DMS53 (cell line): ENCODE data around the gene SETBP1.
A peak's percentile ranks its signal among the peaks of the same experiment; 100 is the strongest.

ENCODE experiments used
- DNase-seq: peaks from one replicate; lab custom pipeline; 2025; lab: John Stamatoyannopoulos, UW

Gene SETBP1

DNA sequence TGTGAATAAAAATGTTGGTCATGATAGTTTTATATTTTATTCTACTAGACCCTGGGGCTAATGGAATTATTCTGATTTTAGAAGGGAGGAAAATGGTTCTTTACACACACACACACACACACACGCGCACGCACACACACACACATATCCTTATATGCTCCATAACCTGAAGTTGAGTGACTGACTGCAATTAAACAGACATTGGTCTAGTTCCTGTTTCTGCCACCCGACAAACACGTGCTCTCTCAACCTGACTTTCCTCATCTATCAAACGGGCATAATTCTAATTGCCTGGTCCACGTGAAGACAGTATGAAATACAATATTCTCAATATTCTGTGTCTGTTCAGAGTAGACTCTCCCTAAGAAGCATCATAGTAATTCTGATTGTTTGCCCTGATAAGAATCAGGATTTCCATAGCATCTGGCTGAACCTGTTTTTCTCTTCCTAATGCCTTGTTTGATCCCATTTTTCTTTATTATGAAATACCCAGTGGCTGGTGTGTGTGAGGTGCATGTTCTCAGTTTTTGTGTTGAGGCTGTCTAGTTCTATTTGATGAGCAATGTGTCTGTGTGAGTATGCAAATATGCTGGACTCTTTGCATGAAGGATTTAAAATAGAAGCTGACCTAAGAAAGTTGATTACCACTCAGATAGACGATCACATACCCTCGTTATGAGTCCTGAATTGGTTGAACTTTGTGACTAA lies 51.0 kb downstream of the SETBP1 start:
- DNase-seq, result no peak

DNA sequence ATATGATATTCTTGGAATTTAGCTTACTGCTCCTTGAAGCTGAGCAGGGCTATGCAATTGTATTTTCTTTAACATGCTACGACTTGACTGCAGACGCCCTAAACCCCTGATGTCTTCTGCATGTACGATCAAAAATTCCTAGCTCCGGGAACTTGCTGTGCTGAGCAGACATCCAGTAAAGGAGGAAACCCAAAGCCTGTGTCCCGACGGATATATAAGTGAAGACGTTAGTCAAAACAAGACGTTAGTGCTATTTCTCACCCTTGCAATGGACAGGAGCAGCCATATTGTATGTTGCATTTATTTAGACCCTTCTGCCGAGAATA lies 51.5 kb downstream of the SETBP1 start:
- no peak for DNase-seq

DNA sequence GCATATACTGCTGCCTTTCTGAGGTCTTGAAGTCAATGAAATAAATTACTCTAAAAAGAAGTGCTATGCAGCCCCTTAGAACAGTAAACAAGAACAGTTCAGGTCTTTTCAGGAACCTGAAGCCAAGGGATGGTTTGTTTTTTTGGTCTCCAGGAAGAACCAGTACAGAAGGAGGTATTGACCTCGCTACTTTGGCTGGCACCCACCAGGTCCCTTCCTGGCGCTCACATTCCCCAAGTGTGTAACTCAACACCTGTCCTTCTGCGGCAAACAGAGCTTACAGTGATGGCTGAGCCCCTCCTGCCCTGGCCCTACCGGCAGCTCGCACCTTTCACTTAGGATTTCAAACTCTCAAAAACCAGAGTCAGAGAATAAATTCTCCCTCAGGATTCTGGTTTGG lies 51.9 kb downstream of the SETBP1 start:
- no peak for DNase-seq

GRCh38 chr18:44733069-44733753 lies 52.5 kb downstream of the SETBP1 start:
- peak; percentile 26 for DNase-seq

- DNase-seq, result no peak
Measured at GRCh38 chr18:44733754-44734465, 53.2 kb downstream of the SETBP1 start.

- no peak for DNase-seq
Measured at GRCh38 chr18:44735096-44735495, 54.4 kb downstream of the SETBP1 start.

- DNase-seq, result no peak
Measured at GRCh38 chr18:44736664-44737380, 56.1 kb downstream of the SETBP1 start.

DNA sequence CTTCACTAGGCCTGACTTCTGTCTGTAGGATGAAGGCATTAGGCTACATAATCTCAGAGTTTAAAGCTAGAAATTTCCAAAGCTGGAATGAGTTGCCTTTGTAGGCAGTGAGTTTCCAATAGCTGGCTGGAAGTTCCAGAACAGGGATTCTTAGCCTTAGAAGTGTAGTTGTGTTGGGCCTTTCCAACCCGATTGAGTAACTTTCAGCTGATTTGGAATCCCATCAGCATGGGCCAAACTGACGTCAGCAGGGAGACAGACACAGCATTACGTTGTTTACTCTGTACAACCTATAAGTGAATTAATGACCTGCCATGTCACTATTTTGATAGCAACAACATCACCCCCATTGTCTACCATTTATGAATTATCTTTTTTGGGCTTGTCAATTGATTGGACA lies 56.9 kb downstream of the SETBP1 start:
- DNase-seq, result no peak

GRCh38 chr18:44740000-44740399 lies 59.3 kb downstream of the SETBP1 start:
- no peak for DNase-seq

DNA sequence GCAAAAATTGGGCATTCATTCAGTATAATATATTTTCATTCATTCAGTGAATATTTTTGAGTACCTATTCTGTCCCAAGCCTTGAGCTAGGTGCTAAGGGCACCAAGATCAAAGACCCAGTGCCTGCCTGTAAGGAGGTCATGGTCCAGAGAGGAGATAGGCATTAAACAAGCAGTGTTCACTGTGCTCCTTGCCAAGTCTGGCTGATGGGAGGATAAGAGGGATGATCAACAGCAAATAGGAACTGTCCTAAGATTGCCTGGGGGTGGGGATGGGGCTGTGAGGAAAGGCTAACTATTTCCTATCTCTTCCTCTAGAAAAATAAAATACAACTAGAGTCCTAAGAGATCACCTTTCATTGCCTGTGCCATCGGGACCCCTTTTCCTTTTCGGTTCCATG lies 60.4 kb downstream of the SETBP1 start:
- DNase-seq, result no peak

- no peak for DNase-seq
Measured at GRCh38 chr18:44741511-44741910, 60.8 kb downstream of the SETBP1 start.

DNA sequence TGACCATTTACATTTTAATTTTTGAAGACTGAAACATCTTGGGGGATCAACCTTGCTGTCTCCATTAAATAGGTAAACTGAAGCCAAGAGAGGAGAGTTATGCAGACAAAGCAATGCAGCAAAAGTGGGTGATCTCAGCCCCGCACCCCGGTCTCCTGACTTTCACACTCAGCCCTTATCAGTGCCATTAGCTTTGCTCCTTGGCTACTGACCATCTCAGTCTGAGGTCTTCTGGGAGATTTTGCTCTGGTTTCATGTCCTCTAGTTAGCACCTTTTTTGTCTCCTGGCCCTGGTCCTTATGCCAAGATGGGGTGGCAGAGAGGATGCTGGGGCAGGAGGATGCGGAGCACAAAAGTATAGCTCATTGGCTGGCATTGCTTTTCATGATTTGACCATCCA lies 61.4 kb downstream of the SETBP1 start:
- DNase-seq, result no peak

DNA sequence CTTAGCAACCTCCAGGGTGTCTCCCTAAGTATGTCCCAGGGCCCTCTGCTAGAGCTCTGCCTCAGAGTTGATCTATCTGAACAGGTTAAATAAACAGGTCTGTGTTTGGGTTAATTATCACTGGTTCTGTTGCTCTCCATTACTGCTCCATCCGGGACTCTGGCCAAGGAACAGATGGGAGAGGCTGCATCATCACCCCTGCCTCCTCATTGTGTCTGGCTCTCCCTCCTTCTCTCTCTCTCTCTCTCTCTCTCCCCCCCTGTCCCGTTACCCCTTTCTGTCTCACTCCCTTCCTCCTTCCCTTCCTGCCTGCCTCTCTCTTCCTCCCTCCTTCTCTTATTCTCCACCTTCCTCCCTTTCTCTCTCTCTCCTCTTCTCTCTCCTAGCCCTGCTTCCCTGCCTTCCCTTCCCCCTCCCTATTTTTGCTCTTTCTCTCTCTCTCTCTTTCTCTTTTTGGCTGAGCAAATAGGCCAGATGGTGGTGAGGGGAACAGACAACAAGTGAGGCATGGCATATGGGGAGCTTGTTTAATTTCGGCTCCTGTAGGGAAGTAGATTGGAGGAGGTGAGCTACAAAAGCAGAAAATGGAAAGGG lies 62.1 kb downstream of the SETBP1 start:
- peak; percentile 53 for DNase-seq

DNA sequence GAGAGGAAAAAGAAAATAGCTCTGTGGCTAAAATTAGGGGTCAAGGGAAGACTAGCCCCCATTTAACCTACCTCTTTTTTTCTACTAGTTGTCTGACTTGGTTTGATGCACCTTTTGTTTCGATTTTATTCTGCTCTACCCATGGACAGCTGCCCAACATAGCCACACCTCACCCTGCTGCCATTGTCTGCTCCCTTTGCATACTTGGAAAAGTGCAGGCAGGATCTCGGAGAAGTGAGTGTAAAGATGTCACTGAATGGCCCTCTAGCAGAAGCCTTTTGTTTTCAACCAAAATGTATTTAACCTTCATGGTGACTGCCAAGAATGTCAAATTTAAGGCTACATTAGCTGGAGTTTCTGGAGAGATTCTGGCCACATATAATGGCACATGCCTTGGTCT lies 62.9 kb downstream of the SETBP1 start:
- no peak for DNase-seq

GRCh38 chr18:44744161-44745121 lies 63.8 kb downstream of the SETBP1 start:
- DNase-seq, result no peak

- no peak for DNase-seq
Measured at GRCh38 chr18:44747157-44747556, 66.5 kb downstream of the SETBP1 start.

DNA sequence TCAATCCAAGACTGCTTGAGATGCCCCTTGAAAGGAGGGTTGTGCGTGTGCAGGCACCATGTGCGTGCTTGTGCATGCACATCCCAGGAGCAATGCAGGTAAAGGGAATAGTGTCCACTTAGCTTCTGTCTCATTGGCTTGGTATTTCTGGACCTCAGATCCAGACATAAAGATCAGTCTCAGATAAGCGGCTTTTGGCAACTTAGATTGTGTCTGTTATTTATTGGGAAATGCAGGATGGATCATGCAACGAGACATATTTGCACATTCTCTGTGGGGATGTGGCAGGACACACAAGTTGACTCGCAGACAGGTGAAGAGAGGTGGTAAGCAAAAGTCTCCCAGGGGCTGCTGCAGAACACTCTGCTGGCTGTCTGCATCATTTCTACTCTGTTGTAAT lies 67.9 kb downstream of the SETBP1 start:
- no peak for DNase-seq

- no peak for DNase-seq
Measured at GRCh38 chr18:44750774-44751173, 70.1 kb downstream of the SETBP1 start.

- no peak for DNase-seq
Measured at GRCh38 chr18:44754567-44754966, 73.9 kb downstream of the SETBP1 start.

GRCh38 chr18:44758861-44759631 lies 78.4 kb downstream of the SETBP1 start:
- DNase-seq, result no peak
